Upper lobe of left lung (tissue), 6 donors: ENCODE results near the gene BANP. TPM values are rescaled to one million over a fixed set of nuclear protein-coding genes. Genes with fewer than 3 reads are reported as not detected.
"Not testable (repeated sequence)": the region's sequence is repeated elsewhere in the genome, so short reads cannot be mapped to it uniquely, and the experiment has no call there.

Experiments used
- ATAC-seq, 2 donors: fragments of 200-7000 bp; cut with Tn5 transposase; one replicate each; pipeline ENCODE4 v1.9.1; 2022; ENCODE audit warnings: mild to moderate bottlenecking in 2 of 2, moderate library complexity in 2 of 2; ENCODE audit not compliant: low FRiP score in 2 of 2
- DNase-seq, 2 donors: peaks; one replicate each; pipeline ENCODE4 v3.0.0-alpha.2; 2019 to 2020
- H3K27ac ChIP-seq, 4 donors: fragments of 200-600 bp; sonication (generic); one replicate each; pipeline ENCODE4 v1.5.1; 2016 to 2019
- H3K27me3 ChIP-seq, 4 donors: fragments of 200-600 bp; sonication (generic); one replicate each; pipeline ENCODE4 v1.5.1; 2017 to 2019
- H3K36me3 ChIP-seq, 4 donors: fragments of 200-600 bp; sonication (generic); one replicate each; pipeline ENCODE4 v1.5.1; 2016 to 2019
- H3K4me1 ChIP-seq, 4 donors: fragments of 200-600 bp; sonication (generic); one replicate each; pipeline ENCODE4 v1.5.1; 2018 to 2019
- H3K4me3 ChIP-seq, 4 donors: fragments of 200-600 bp; sonication (generic); one replicate each; pipeline ENCODE4 v1.5.1; 2017 to 2019; ENCODE audit warnings: mild to moderate bottlenecking in 2 of 4, moderate library complexity in 1 of 4
- H3K9me3 ChIP-seq, 4 donors: fragments of 200-600 bp; sonication (generic); one replicate each; pipeline ENCODE4 v1.5.1; 2018 to 2019
- EP300 ChIP-seq, 4 donors: sonication (generic); formaldehyde crosslinking; IDR thresholded peaks; one replicate each; pipeline ENCODE4 v1.5.1; 2017; ENCODE audit warnings: antibody characterized with exemption in 4 of 4, control low read depth in 2 of 4
- POLR2A ChIP-seq, 4 donors: fragments of 450-650 bp; IDR thresholded peaks; one replicate each; pipeline ENCODE4 v1.5.1; 2016 to 2017; ENCODE audit warnings: antibody characterized with exemption in 4 of 4, mild to moderate bottlenecking in 2 of 4
- POLR2AphosphoS5 ChIP-seq, 2 donors: sonication (generic); formaldehyde crosslinking; IDR thresholded peaks; one replicate each; pipeline ENCODE4 v1.5.1; 2017; ENCODE audit warnings: antibody characterized with exemption in 2 of 2
- WGBS, 2 donors: methylation state at CpG; one replicate each; pipeline ENCODE4 v1.1.5; 2017 to 2018; 5-methylcytosine and 5-hydroxymethylcytosine counted together
- total RNA-seq, 6 donors: library from RNA; depleted of rRNA in 4 of 6; stranded (reverse); fragments of >200 nt in 4 of 6; gene quantifications; one replicate each; pipeline versions ENCODE4 v1.1.0 to v1.2.1, GENCODE V29; 2016 to 2021
- TF ChIP-seq, protein P1 (sequence below), 6 experiments: fragments of 450-650 bp in 4 of 6; fragments of 200-600 bp in 2 of 6; sonication (generic) in 2 of 6; IDR thresholded peaks; one replicate each; pipeline ENCODE4 v1.5.1; 2016 to 2019; ENCODE audit warnings: antibody characterized with exemption in 6 of 6
- donor health status: DM: no; HTN: no; CAD: no; lungs with moderate emphysema.
- donor health status: DM: no; HTN: yes; CAD: no; lungs with severe emphysema.

The BANP gene
- total RNA-seq, 6 donors from 2014 or later, result 15.2 to 47.1 (median 24.4) TPM

DNA sequence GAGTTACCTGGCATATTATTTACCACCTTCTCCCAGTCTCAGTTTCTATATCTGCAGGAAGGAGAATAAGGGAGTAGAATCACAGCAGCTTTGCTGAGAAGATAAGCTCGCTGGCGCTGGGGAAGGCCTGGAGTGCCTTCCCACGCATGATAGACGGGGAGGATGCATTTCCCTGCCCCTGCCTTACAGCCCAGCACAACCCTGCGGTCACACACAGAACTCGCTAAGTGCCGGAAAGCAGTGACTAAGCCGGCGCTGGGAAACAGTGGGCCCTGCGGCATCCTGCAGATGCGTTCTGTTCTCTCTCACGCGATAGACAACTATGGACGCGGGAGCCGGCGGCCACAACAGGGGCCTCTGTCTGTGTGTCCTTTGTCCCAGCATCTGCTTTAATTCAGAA is 19.7 kb upstream of the BANP start:
- Histone ChIP-seq H3K36me3 (no peaks in the 10 kb centered on the region), H3K4me3 (no peak overlapping the region), H3K9me3 (no peaks in the 10 kb centered on the region), H3K27me3 (no peaks in the 10 kb centered on the region), H3K4me1 (no peaks in the 10 kb centered on the region), H3K27ac (no peak overlapping the region)
- no peak for DNase-seq
- peak in 1 of 2 donors; percentile 53 for ATAC-seq
- WGBS, 2 donors, result 88 to 90% methylated on average over 14 to 17 of the region's 17 CpGs
- TF ChIP-seq EP300 (IDR thresholded peaks at IDR 0.05) (no peak), POLR2A (IDR thresholded peaks at IDR 0.05) (no peak), POLR2AphosphoS5 (IDR thresholded peaks at IDR 0.05) (no peak)
- TF ChIP-seq, protein P1, sequence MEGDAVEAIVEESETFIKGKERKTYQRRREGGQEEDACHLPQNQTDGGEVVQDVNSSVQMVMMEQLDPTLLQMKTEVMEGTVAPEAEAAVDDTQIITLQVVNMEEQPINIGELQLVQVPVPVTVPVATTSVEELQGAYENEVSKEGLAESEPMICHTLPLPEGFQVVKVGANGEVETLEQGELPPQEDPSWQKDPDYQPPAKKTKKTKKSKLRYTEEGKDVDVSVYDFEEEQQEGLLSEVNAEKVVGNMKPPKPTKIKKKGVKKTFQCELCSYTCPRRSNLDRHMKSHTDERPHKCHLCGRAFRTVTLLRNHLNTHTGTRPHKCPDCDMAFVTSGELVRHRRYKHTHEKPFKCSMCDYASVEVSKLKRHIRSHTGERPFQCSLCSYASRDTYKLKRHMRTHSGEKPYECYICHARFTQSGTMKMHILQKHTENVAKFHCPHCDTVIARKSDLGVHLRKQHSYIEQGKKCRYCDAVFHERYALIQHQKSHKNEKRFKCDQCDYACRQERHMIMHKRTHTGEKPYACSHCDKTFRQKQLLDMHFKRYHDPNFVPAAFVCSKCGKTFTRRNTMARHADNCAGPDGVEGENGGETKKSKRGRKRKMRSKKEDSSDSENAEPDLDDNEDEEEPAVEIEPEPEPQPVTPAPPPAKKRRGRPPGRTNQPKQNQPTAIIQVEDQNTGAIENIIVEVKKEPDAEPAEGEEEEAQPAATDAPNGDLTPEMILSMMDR (IDR thresholded peaks at IDR 0.05), result no peak

DNA sequence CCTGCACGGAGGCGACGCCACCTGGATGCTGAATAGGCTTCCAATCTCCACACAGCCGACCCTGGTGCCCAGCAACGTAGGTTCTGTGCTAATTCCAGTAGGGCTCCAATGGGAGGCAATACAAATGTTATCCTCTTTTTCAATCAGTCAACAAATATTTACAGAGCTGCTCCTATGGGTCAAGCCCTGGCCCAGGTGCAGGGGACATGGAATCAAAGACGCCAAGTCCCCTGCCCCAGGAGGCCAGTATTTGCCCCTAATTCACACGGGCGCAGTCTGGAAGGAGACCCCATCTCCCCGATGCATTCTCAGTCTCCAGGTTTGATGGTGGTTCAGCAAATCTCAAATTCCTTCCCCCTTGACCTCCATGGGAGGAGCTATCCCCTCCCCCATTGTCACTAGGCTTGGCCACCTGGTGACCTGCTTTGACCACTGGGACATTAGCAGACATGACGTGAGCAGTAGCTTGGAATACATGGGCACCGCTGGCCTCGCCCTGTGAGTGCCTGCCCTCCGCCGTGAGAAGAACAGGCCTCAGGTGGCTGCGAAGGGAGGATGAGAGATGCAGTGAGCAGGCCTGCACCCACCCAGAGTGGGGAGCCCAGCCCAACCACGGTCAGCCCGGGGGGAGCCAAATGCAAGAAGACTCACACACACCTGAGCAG is 18.6 kb upstream of the BANP start:
- not testable (repeated sequence) for H3K27ac ChIP-seq

GRCh38 chr16:87933140-87933495 is 18.1 kb upstream of the BANP start:
- Histone ChIP-seq H3K4me3 (no peak overlapping the region), H3K9me3 (no peaks in the 10 kb centered on the region), H3K27me3 (no peaks in the 10 kb centered on the region), H3K4me1 (no peaks in the 10 kb centered on the region), H3K27ac (no peak overlapping the region), H3K36me3 (no peaks in the 10 kb centered on the region)
- 90 to 93% methylated on average over 3 of the region's 3 CpGs for WGBS, 2 donors
- TF ChIP-seq, protein P1 (IDR thresholded peaks at IDR 0.05), result no peak
- TF ChIP-seq POLR2A (IDR thresholded peaks at IDR 0.05) (no peak), EP300 (IDR thresholded peaks at IDR 0.05) (no peak), POLR2AphosphoS5 (IDR thresholded peaks at IDR 0.05) (no peak)
- DNase-seq, result no peak
- ATAC-seq, result no peak

More for the DNA sequence above, 18.6 kb upstream of the BANP start:
- H3K9me3 ChIP-seq, H3K27me3 ChIP-seq, H3K4me1 ChIP-seq, DNase-seq, H3K36me3 ChIP-seq, H3K4me3 ChIP-seq, ATAC-seq: not testable (repeated sequence)
- WGBS, 2 donors, result 87 to 89% methylated on average over 12 to 17 of the region's 17 CpGs

GRCh38 chr16:87934752-87935425 is 16.3 kb upstream of the BANP start:
- not testable (repeated sequence) for H3K36me3 ChIP-seq, H3K4me1 ChIP-seq, H3K9me3 ChIP-seq, DNase-seq, H3K27me3 ChIP-seq, ATAC-seq, H3K4me3 ChIP-seq, H3K27ac ChIP-seq
- WGBS, 2 donors, result 77 to 84% methylated on average over 14 to 19 of the region's 19 CpGs

GRCh38 chr16:87936016-87936374 is 15.2 kb upstream of the BANP start:
- 87 to 89% methylated on average over 14 of the region's 14 CpGs for WGBS, 2 donors
- not testable (repeated sequence) for H3K27me3 ChIP-seq, H3K9me3 ChIP-seq, H3K4me1 ChIP-seq, ATAC-seq, DNase-seq, H3K4me3 ChIP-seq, H3K36me3 ChIP-seq, H3K27ac ChIP-seq

- no peak for DNase-seq
- 85 to 86% methylated on average over 13 to 15 of the region's 15 CpGs for WGBS, 2 donors
These were observed 14.6 kb upstream of the BANP start, which contains the start of gene CA5A for GRCh38 chr16:87936375-87937230. CA5A (minus strand) TSS chr16:87936529; CDS start chr16:87936450, 79 bp downstream.

DNA sequence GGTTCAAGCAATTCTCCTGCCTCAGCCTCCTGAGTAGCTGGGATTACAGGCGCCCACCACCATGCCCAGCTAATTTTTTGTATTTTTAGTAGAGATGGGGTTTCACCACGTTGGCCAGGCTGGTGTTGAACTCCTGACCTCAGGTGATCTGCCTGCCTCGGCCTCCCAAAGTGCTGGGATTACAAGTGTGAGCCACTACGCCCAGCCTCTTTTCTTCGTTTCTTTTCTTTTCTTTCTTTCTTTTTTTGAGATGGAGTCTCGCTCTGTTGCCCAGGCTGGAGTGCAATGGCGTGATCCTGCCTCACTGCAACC is 14.0 kb upstream of the BANP start:
- DNase-seq, H3K4me3 ChIP-seq, H3K27me3 ChIP-seq, H3K4me1 ChIP-seq, H3K9me3 ChIP-seq, ATAC-seq, H3K27ac ChIP-seq, H3K36me3 ChIP-seq: not testable (repeated sequence)
- WGBS, 2 donors, result 88 to 90% methylated on average over 7 of the region's 7 CpGs

More at GRCh38 chr16:87936375-87937230, 14.6 kb upstream of the BANP start, which contains the start of gene CA5A:
- H3K27me3 ChIP-seq, result no peaks in the 10 kb centered on the region
- H3K36me3 ChIP-seq, result no peaks in the 10 kb centered on the region
- H3K4me1 ChIP-seq, result no peaks in the 10 kb centered on the region
- TF ChIP-seq, protein P1 (IDR thresholded peaks at IDR 0.05), result no peak
- TF ChIP-seq EP300 (IDR thresholded peaks at IDR 0.05), result no peak
- no peak for TF ChIP-seq POLR2A (IDR thresholded peaks at IDR 0.05)
- TF ChIP-seq POLR2AphosphoS5 (IDR thresholded peaks at IDR 0.05), result no peak
- ATAC-seq, result no peak
- H3K9me3 ChIP-seq, result no peaks in the 10 kb centered on the region
- H3K27ac ChIP-seq, result no peak within 1 kb of the TSS
- no peak within 1 kb of the TSS for H3K4me3 ChIP-seq
